ENCODE data around the gene ATG9A. TPM values are rescaled to one million over a fixed set of nuclear protein-coding genes. Genes with fewer than 3 reads are reported as not detected.

ATG9A gene
- total RNA-seq, 2 donors from 2014 or later = 28.5 to 38.5 TPM

- intact Hi-C loops (cut with DNase I) = no loop called here
- no peak for DNase-seq (ENCODE audit: low spot score)
These were observed 1.2 kb downstream of the ATG9A start for GRCh38 chr2:219228041-219228910.

GRCh38 chr2:219225350-219225749, 4.1 kb downstream of the ATG9A start:
- no peak for DNase-seq (ENCODE audit: low spot score)
- intact Hi-C loops (cut with DNase I) = no loop called here

- no peak for DNase-seq (ENCODE audit: low spot score)
- intact Hi-C loops (cut with DNase I) = no loop called here
These were observed 5.4 kb downstream of the ATG9A start for GRCh38 chr2:219223831-219224610.

- intact Hi-C loops (cut with DNase I) = no loop called here
- no peak for DNase-seq (ENCODE audit: low spot score)
These were observed 7.4 kb downstream of the ATG9A start for GRCh38 chr2:219221957-219222518.

- intact Hi-C loops (cut with DNase I) = no loop called here
- DNase-seq (ENCODE audit: low spot score) = no peak
These were observed 8.6 kb downstream of the ATG9A start for GRCh38 chr2:219220652-219221402.

DNA sequence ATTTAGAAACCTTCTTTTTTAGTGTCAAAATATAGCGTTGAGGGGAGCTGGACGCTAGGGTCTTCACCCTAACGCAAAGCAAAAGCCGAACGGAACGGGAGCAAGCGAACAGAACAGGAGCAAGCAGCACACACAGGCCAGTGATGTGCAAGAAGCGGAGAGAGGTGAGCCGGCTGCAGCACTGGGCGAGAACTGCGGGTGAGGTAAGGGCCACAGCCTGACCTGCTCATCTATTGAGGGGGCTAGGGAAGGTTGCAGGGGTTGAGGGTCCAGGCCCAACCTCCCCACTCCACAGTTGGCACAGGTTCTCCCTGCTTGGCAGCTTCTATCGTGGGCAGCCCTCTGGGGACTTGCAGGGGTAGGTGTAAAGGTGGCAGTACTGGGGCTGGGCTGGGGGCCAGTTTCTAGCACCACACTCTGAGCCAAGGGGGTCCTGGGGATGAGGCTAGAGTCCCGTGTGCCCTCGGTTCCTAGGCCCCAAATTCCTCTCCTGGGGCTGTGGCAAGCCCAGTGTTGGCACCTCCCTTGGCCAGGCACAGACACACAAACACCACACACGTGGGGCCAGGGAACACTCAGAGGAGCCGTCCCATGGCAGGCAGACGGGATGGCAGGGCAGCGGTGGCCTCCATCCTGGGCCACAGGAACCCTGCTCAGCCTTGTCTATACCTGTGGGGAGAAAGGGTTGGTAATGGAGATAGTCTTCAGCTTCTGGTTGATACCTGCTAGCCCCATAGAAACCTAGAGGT, 9.5 kb downstream of the ATG9A start:
- DNase-seq (ENCODE audit: low spot score) = no peak
- intact Hi-C loops (cut with DNase I) = loop anchor here in 1 of 2 donors (5.0 kb wide), 1 partner anchor 43 kb away; the partner anchor contains the start of genes CNPPD1 and RETREG2

- DNase-seq (ENCODE audit: low spot score) = peak; percentile 99
These were observed 10.4 kb downstream of the ATG9A start, which contains the start of gene ABCB6 for GRCh38 chr2:219218732-219219701. TSS of gene ABCB6 (minus strand) at chr2:219218958. CDS start at chr2:219218673, 285 bp downstream.

GRCh38 chr2:219218217-219218731, 11.2 kb downstream of the ATG9A start:
- intact Hi-C loops (cut with DNase I) = loop anchor here in 1 of 2 donors (5.0 kb wide), 1 partner anchor 41 kb away; the partner anchor contains the start of genes CNPPD1 and RETREG2
- peak; percentile 93 for DNase-seq (ENCODE audit: low spot score)

More at GRCh38 chr2:219218732-219219701, 10.4 kb downstream of the ATG9A start, which contains the start of gene ABCB6:
- intact Hi-C loops (cut with DNase I) = loop anchor here in 1 of 2 donors (5.0 kb wide), 1 partner anchor 42 kb away; the partner anchor contains the start of genes CNPPD1 and RETREG2

DNA sequence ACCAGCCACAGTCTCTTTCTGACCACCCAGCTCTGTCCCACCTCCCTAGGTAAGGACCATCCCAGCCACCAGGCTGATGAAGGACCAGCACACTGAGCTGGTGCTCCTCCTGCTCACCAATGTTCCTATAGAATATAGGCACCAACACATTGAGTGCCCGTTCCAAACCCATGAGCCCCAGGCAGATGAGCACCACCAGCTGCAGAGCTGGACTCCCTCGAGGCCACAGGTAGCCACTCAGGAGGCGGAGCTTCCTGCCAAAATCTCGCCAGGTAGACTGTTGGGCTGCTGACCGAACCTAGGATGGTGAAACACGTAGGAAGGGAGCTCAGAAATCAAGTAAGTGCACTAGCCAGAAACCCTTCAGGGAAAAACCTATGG, 12.9 kb downstream of the ATG9A start:
- intact Hi-C loops (cut with DNase I) = loop anchor here in 1 of 2 donors (5.0 kb wide), 1 partner anchor 39 kb away; the partner anchor contains the start of genes CNPPD1 and RETREG2

DNA sequence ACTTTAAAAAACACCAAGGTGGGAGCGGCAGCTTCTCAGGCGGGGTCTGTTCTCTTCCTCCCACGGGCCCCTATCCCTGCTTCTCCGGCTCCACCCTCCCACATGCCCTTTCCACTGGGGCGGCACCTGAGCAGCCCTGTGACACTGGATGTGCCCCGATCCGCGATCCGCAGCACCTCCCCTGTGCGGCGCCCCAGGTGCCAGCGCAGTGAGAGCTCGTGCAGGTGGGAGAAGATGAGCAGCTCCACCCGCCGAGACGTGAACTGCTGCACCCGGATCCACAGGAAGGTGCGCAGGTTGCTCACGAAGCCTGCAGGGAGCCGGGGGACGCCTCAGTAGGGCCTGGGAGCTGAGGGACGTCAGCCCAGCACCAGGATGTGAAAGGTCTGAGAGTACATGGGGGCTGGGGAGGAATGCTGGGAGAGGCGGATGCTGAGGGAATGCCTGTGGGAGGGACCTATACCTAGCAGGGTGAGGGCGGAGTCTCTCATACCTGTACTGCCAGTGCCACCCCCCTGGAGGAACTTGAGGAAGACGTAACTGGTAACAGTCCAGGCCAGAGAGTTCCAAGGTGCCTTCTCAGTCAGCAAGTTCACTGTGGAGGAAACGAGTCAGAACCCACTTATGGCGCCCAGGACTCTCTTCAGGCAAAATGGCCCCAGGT, 13.4 kb downstream of the ATG9A start:
- peak; percentile 23 for DNase-seq (ENCODE audit: low spot score)
- intact Hi-C loops (cut with DNase I) = loop anchor here in 1 of 2 donors (5.0 kb wide), 1 partner anchor 39 kb away; the partner anchor contains the start of genes CNPPD1 and RETREG2

More for the DNA sequence above, 12.9 kb downstream of the ATG9A start:
- no peak for DNase-seq (ENCODE audit: low spot score)

DNA sequence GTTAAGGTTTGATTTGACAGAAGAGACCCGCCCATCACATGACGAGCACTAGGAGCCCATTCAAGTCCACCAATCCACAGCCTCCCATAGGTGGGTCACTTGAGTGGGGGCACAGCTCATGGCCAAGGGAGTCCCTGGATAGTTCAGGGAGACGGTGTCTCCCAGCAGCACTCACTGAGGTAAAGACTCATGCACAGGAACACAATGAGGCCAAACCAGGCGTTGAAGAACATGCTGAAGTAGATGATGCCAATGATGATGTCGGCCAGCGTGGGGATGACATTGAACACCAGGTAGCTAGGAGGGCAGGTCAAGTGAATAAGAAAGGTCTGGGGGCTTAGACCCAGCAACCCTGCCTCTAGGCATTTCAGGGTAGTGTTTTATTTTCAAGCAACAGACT, 14.7 kb downstream of the ATG9A start:
- peak; percentile 63 for DNase-seq (ENCODE audit: low spot score)
- intact Hi-C loops (cut with DNase I) = loop anchor here in 1 of 2 donors (5.0 kb wide), 1 partner anchor 37 kb away; the partner anchor contains the start of genes CNPPD1 and RETREG2

DNA sequence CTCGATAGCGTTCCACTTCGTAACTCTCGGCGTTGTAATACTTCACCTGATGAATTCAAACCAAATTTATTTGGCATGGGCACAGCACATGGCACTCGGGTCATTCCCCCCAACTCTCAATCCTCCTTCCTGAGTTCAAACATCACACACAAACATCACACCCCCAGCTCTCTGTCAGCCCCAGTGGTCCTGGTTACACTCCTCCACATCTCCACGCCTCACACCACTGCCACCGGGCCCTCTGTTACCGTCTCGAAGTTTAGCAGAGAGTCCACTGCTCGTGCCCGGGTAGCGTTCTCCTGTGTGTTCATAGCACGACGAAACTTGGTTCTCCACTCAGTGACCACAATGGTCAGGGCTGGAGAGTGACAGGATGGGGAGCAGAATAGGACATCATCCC, 15.3 kb downstream of the ATG9A start:
- DNase-seq (ENCODE audit: low spot score) = peak; percentile 37
- intact Hi-C loops (cut with DNase I) = no loop called here

GRCh38 chr2:219213486-219214071, 15.9 kb downstream of the ATG9A start:
- no peak for DNase-seq (ENCODE audit: low spot score)
- intact Hi-C loops (cut with DNase I) = no loop called here

- intact Hi-C loops (cut with DNase I) = no loop called here
- no peak for DNase-seq (ENCODE audit: low spot score)
These were observed 16.4 kb downstream of the ATG9A start for GRCh38 chr2:219213026-219213415.

- DNase-seq (ENCODE audit: low spot score) = no peak
- intact Hi-C loops (cut with DNase I) = no loop called here
These were observed 18.5 kb downstream of the ATG9A start for GRCh38 chr2:219210886-219211362.

All from posterior vena cava (tissue), 2 donors.